NCI-H748 (cell line): ENCODE measurements around the gene COX17.

ENCODE experiments used
- DNase-seq: peaks from one replicate; lab custom pipeline; 2025; ENCODE audit not compliant: unreplicated experiment; lab: John Stamatoyannopoulos, UW

Gene COX17

DNA sequence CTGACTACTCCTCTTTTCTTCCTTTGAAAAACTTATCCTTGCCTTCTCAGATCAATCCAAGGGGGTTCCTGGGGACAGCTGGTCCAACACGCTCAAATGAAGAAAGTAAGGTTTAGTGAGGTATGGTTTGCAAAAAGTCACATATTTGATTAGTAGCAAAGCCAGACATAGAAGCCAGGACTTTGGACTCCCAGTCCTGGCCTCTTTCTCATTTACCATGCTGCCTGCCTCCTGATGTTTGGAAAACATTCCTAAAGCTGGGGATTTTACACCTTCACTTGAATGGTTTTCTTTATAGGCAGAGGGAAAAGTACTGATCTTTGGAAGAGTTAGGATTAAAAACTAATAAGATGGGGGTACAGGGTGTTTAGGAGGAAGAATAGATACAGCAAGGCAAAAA is 31.4 kb downstream of the COX17 start:
- DNase-seq = no peak

DNA sequence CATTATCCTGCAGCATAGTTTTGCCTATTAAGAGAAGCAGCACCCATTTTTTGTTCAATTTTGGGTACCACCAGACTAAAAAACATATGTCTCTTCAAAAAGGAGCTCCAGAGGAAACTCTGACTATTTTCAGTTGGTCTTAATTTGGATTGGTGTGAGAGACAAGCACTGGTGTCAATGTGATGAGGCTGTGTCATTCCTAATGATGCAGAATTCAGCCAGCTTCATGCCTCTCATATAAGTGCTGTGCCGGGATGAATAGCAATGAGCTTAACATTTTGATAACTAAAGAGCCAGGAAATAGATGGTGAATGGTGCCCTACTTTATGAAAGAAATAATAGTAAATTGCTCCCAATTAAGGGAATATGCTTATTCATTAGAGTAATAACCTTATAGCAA is 32.7 kb downstream of the COX17 start:
- DNase-seq = no peak

DNA sequence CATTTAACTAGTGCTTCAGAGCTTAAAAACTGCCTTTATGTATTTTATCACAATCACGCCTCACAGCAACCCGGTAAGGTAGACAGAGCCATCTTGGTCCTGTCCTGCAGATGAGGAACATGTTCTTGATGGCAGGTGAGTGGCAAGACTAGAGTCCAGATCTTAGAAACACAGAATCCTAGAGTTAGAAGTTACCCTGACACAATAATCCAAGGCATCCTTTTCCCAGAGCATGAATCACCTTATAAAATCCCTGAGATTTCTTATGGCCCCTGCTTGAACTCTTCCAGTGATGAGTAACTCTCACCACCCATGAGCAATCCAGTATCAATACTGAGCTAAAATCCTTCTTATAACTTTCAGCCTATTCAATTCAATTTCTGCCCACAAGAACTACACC is 33.7 kb downstream of the COX17 start:
- DNase-seq = no peak

DNA sequence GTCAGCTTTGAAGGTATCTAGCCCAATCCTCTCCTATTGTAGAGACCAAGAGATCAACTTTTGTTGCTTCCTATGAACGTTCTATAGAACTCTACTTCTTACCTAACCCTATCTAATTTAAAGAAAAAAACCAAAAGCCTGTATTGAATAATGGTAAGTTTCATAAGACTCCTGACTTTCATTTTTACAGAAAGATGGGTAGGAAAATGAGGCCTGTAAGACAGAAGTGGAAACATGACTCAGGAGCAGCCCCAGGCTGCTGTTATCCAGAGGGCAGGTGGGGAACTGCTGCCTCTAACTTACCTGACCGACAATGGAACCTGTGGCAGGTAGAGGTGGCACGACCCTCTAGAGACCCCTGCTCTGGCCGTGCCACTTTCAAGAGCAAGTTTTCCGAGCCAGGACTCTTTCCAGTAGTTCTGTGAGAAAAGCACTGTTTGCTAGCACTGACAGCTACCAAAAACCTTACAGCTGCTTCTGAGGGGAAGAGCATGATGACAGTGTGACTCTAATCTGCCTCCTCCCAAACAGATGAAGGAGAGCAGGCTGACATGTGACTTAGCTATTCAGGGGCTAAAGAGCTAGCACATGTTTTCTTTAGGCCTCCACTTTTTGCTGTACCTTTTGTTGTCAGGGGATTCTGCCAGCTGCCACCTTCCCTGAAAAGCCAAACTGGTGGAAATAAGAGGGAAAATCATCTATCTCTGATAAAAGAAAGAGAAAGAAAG is 34.3 kb downstream of the COX17 start:
- no peak for DNase-seq

DNA sequence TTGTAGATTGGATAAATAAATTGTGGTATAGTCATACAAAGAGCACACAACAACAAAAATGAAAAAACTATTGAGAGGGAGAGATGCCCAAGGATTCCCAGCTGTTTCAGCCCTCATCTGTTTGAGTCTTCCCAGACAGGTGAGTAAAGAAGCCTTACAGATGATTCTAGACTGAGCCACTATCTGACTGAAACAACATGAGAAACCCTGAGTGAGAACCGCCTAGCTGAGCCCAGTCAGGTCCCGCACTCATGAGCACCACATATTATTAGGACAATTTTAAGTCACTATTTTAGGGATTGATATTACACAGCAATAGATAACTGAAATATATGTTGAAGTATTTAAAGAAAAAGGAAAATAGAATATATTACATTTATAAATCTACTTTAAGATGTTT is 35.8 kb downstream of the COX17 start:
- DNase-seq = no peak

DNA sequence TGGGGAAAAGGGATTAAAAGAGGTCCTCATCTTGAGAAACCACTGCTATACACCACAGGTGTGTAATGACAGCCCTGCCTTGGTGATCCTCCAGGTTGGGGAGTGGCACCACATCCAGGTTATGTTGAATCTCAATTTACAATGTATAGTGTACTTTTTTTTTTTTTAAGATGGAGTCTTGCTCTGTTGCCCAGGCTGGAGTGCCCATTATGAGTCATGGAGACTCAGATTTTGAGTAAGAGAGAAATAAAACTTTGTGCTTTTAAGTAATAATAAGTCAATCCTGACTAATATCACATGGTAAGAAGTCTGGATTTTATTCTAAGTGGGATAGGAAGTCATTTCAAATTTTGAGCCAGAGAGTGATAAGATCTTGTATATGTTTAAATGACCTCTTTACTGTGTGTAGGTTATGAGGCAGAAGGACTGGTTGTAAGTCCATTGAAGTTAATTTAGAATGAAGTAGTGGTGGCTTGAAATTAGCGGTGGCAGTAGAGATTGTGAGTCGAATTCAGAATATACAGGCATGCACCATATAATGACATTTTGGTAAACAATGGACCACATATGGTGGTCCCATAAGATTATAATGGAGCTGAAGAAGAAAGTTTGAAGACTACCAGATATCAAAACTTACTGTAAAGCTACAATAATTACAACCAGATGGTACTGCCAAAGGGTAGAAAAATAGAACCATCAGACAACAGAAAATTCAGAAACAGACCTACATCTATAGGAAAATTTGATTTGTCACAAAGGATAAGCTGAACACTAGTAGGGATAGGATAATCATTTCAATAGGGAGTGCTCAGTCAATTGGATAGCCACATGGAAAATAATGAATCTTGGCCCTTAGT is 37.5 kb downstream of the COX17 start:
- DNase-seq = no peak

DNA sequence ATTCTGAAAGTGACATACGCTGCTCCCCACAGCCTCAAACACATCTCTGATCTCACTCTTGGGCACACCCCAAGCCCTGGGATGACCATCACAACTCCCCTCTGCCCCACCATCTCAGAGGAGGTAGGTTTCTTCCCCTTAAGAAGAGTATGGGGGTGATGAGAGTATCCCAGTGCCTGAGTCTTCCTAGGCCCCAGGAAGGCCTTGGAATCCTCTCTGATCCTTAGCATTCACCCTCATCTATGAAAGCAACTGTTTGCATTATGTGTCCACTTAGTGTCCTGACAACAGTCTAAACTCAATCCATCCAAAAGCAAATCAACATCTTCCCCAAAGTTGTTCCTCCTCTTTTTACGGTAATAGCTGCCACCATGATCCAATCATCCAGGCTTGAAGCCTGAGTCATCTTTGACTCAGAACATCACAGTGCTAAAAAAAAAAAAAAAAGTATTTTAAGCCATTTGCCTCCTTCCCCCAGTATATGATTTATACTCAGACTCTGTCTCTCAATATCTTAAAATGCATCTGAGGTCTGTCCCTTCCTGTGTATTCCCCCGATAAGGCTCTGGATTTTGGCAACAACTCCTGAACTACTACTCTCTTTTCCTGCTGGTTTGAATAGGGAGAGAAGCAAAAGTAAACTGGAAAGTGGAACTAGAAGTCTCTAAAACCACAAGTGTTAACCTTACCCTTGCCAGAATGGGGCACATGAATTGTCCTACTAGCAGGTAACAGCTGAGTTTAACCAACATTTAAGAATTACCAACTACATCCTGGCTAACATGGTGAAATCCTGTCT is 39.3 kb downstream of the COX17 start:
- DNase-seq = no peak

DNA sequence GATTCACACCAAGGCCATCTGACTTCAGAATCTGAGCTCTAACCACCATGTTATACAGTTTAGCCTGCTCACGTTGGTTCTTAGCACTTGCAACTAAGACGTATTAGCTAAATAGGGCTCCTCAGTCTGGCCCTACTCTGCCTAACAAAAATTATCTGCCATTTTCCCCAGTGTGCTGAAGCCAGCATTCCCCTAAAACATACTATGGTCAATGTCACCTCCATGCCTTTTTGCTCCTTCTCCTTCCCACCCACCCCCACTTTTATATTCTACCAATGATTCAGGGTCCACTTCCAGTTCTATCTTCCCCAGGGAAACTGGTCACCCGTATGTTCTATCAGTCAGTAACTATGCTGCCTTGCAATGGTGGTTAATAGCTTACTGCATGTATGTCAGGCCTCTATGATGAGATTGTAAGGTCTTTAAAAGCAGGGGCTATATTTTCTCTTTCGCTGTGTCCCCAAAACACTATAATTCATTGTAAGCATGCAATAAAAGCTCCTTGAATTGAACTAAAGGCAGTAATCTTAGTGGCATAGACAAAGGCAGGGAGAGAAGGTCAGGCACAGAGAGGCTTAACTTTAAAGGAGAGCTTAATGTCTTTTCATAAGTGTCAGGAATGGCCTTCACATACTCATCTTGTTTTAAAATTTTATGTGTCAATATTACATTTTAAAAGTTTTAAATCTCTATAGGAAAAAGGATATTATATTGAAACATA is 40.2 kb downstream of the COX17 start:
- DNase-seq = no peak

DNA sequence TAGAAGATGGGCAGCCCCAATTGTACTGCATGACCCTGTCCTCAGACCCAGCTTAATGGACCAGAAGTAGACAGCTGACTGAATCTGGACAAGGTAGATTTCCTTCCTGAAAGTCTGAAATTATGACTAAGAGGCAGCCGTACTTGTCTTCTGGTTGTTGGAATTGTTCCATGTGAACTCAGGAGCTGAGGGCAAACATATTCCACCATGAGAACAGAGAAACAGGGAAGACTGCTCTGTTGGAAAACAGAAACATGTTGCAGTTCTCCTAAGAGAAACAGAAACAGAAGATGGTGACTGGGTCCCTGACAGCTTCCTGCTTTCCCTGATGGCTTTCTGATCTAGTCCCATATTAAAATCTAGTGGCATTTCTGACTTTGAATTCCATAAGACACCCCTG is 41.0 kb downstream of the COX17 start:
- DNase-seq = no peak

DNA sequence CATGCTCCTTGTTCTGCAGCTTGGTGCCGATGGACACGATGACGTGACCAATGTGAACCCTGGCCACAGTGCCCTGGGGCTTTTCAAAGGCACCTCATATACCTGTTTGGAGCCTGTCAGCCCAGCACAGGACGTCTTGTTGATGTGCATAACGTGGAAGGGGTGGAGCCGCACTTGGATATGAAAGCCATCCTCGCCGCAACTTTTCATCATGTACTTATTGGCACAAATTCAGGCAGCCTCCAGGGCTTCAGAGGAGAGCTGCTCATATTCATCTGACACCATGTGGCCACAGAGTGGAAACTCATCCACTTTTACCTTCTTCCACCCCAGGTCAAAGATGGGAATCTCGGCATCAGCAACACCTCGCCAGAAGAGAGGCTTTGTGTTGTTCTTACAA is 41.5 kb downstream of the COX17 start:
- no peak for DNase-seq

DNA sequence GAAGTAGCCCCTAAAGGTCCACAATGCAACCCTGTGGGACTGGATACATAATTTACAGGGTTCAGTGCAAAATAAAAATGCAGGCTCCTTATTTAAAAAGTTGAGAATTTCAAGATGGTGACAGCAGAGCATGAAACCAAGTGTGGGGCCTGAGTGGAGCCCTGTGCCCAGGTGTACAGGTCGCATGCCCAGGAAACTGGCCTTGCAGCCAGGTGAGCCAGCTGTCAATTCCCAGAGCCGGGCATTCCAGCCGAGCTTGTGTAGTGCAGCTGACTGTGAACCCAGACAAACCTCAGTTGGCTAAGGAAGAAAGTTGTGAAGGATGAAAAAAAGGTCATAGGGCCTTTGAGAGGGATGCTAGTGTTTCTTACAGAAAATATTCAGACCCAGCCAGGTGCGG is 44.4 kb downstream of the COX17 start:
- no peak for DNase-seq

DNA sequence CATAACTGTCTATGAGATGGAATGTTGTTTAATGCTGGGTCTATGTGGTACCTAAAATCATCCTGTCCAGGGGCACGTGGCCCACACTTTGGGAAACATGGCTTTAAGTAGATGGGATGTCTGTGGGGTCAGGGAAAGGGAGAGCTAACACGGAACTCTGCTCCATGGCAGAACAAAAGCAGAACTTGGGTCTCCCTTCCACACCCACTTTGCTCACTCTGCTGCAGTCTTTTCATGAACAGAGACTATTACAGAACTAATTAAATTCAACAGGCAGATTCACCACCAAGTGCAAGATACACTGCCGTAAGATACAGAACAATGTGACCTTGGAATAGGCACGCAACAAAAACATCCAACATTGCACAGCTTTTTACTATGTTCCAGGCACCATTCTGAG is 45.0 kb downstream of the COX17 start:
- no peak for DNase-seq

DNA sequence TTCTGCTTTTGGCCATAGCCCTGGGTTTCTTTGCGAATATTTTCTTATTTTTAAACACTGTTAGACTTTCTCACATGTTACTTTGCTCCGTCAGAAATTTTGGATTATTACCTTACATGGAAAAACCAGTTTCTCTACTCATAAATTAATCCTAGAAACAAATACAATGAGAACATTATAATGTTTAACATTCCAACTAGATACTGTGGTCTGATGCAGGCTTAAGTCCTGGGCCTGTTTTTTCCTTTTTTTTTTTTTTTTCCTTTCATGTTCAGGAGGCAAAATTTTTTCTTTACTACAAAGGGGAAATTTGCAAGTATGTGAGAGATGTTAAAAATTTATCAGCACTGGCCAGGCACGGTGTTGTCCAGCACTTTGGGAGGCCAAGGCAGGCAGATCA is 45.7 kb downstream of the COX17 start:
- DNase-seq = no peak

DNA sequence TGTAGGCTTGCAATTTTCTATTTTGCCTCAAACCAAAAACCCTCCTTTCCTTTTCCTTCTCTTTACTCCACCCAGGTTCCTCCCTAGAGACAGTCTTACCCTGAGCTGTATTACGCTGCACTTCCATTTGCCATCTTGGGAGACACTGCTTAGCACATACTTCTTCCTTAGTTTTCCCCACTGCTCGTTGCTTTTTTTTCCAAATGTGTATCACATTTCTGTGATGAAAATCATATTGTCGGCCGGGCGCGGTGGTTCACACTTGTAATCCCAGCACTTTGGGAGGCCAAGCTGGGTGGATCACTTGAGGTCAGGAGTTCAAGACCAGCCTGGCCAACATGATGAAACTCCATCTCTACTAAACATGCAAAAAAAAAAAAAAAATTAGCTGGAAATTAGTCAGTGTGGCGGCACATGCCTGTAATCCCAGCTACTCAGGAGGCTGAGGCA is 46.3 kb downstream of the COX17 start:
- no peak for DNase-seq

DNA sequence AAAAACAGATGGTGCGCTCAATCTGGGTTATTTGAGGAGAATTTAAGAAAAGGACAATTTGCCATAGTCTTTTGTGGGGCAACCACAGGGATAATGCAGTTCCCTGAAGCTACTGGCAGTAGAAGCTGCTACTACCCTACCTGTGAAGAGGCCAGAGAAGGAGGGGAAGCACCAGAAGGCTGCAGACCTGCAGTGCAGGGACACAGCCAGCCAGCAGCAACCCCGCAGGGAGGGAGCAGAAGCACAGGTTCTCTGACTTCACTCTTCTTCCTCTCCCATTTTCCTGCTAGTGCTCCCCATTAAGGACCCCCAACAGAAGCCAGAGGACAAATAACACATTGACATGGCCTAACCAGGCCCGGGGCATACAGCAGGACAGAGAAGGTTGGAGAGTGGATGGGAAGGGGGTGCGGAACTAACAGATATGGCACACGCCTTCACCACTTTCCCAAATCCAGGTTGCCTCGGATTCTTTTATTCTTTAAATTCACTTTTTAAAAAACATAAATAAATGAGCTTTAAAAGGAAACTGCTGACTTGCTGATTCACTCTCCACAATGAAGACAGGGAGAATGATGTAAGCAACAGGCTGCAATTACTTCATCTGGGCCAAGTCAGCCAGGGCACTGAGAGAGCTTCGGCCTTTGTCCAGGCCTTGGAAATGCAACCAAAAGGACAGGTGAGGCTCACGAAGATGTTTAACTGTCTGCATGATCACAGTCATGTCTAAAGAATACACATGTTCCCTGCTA is 46.9 kb downstream of the COX17 start:
- no peak for DNase-seq

DNA sequence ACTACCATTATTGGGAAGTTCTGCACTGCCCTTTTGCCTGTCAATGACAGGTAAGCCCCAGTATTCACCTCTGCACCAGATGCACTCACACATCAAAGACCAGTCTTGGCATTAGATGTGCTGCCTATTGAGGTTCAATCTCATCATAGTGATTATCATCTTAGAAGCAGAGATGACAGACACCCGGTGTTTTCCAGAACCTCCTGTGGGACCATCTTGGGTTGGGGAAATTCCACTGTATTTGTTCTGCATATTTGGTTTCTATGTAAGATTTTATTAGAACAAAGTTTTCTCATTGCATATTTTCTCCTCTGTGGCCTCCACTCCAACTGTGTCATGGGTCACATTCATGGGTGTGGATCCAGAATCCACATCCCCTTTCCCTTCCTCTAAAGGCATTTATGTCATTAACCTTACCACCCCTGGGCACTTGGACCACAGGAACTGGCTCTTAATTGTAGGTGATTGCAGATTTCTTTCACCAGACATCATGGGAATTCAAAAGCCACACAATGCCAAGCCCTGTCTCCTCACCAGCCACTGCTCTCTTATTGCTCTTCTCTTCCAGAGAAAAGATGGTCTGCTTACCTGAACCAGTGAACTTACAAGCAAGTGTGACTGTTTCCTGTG is 48.3 kb downstream of the COX17 start:
- no peak for DNase-seq

DNA sequence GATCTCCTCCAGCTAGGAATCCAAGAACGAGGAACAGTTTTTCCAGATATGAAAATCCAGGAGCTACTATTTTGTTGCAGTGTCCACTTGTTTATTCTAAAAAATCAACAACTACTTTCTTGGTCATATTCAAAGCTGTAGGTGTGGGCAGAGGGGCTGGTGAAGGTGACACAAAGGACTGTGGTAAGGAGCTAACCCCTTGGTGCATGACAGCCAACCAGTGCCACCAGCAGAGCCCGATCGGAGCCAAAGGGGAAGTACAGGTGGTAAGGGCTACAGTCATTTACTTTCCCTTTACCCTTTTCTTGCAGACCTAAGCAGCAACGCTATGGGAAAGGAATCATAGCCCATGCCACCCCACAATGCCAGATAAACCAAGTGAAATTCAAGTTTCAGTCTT is 48.8 kb downstream of the COX17 start:
- DNase-seq = no peak

DNA sequence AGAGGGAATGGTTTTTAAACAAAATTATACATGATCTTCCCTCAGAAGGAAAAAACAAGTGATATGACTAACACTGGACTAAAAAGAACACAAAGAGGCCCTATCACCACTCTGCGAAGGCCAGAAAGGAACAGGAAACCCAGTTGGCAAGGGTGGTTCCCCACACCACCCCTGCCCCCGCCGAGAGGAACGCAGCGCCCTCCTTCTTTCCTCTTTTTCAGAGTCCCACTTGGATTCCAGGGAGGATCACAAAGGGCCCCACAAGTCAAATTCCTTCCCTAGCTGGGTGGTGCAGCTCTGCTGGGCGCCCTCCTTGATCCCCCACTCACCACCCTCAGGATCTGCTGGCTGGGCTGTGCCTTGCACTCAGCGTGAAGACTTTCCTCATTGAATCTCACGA is 49.7 kb downstream of the COX17 start:
- no peak for DNase-seq

DNA sequence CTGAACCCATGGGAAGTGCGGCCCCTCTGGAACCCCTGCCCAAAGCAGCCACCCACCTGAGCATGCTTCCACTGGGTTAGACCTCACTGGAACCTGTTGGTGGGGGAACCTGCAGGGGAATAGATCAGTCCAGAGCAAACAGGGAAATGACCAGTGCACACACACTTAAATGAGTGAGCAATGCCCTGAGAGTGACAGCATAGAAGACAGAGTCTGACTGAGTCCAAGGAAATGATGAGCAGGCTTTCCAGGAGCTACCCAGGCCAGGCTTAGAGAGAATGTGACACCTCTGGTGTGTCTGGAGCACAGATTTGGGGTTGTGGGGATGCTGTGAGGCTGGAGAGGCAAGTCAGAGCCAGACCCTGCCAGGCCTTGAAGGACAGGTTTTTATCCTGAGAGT is 51.0 kb downstream of the COX17 start:
- DNase-seq = no peak
